HEK293 (cell line): ENCODE measurements around the gene MYO1E.

ENCODE experiments used
- CTCF ChIP-seq: fragments of 450-650 bp; formaldehyde crosslinking; IDR thresholded peaks from 2 replicates; pipeline ENCODE4 v1.5.1; 2016; ENCODE audit warnings: missing biosample characterization, missing genetic modification characterization
- MZF1 ChIP-seq: fragments of 450-650 bp; formaldehyde crosslinking; IDR thresholded peaks from 2 replicates; pipeline ENCODE4 v1.5.1; 2017; ENCODE audit warnings: missing biosample characterization, missing genetic modification characterization, borderline replicate concordance
- SALL2 ChIP-seq: fragments of 450-650 bp; formaldehyde crosslinking; IDR thresholded peaks from 2 replicates; pipeline ENCODE4 v1.5.0; 2017; ENCODE audit warnings: missing biosample characterization, mild to moderate bottlenecking, missing genetic modification characterization, borderline replicate concordance
- YY1 ChIP-seq: fragments of 450-650 bp; formaldehyde crosslinking; IDR thresholded peaks from 2 replicates; pipeline ENCODE4 v1.5.1; 2018; ENCODE audit warnings: missing biosample characterization, missing genetic modification characterization
- ZNF133 ChIP-seq: fragments of 450-650 bp; formaldehyde crosslinking; IDR thresholded peaks from 2 replicates; pipeline ENCODE4 v1.5.1; 2016; ENCODE audit warnings: missing biosample characterization, missing genetic modification characterization
- ZNF146 ChIP-seq: fragments of 450-650 bp; formaldehyde crosslinking; IDR thresholded peaks from 2 replicates; pipeline ENCODE4 v1.5.1; 2016; ENCODE audit warnings: missing biosample characterization, missing genetic modification characterization
- ZNF18 ChIP-seq: fragments of 450-650 bp; formaldehyde crosslinking; IDR thresholded peaks from 2 replicates; pipeline ENCODE4 v1.5.1; 2016; ENCODE audit warnings: missing biosample characterization, missing genetic modification characterization
- ZNF239 ChIP-seq: fragments of 450-650 bp; formaldehyde crosslinking; IDR thresholded peaks from 2 replicates; pipeline ENCODE4 v1.5.1; 2016; ENCODE audit warnings: missing biosample characterization, missing genetic modification characterization
- ZNF311 ChIP-seq: fragments of 450-650 bp; formaldehyde crosslinking; IDR thresholded peaks from 2 replicates; pipeline ENCODE4 v1.5.1; 2017; ENCODE audit warnings: missing biosample characterization, missing genetic modification characterization, borderline replicate concordance
- ZNF324 ChIP-seq: fragments of 450-650 bp; formaldehyde crosslinking; IDR thresholded peaks from 2 replicates; pipeline ENCODE4 v1.5.1; 2016; ENCODE audit warnings: missing biosample characterization, missing genetic modification characterization
- ZNF530 ChIP-seq: fragments of 450-650 bp; formaldehyde crosslinking; IDR thresholded peaks from 2 replicates; pipeline ENCODE4 v1.5.1; 2016; ENCODE audit warnings: low read depth, missing biosample characterization, missing genetic modification characterization
- ZNF76 ChIP-seq: fragments of 450-650 bp; formaldehyde crosslinking; IDR thresholded peaks from 2 replicates; pipeline ENCODE4; 2016; ENCODE audit warnings: low read depth, missing biosample characterization, missing genetic modification characterization, borderline replicate concordance
- ZSCAN23 ChIP-seq: fragments of 450-650 bp; formaldehyde crosslinking; IDR thresholded peaks from 2 replicates; pipeline ENCODE4 v1.5.1; 2016; ENCODE audit warnings: missing biosample characterization, missing genetic modification characterization
- TF ChIP-seq, protein P1 (sequence below): fragments of 450-650 bp; IDR thresholded peaks from 2 replicates; pipeline ENCODE4 v1.5.1; 2018; ENCODE audit warnings: missing biosample characterization, mild to moderate bottlenecking, missing genetic modification characterization

DNA sequence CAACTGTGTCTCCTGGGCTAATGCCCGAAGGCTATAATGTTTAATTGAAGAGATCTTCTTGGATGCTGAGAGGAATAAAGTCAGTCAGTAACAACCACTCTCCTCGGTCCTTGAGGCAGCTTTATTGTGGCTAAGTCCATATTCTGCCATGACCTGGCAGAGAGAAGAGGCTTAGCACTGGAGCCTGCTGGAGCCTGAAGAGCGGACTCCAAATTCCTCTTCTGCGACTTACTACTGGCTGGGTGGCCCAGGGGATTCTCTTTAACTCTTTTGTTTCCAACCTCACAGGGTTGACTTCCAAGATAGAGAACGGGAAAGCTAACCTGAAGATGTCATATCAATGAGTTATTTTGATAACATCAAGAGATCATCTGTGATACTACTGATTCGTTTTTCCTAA lies 71.1 kb downstream of the MYO1E start:
- no peak for TF ChIP-seq CTCF (tag by site-specific recombination)
- no peak for TF ChIP-seq ZNF311 (tag by site-specific recombination)
- no peak for TF ChIP-seq ZNF530 (tag by site-specific recombination)
- TF ChIP-seq SALL2 (tag by site-specific recombination): no peak
- no peak for TF ChIP-seq ZSCAN23 (tag by site-specific recombination)
- TF ChIP-seq, protein P1, sequence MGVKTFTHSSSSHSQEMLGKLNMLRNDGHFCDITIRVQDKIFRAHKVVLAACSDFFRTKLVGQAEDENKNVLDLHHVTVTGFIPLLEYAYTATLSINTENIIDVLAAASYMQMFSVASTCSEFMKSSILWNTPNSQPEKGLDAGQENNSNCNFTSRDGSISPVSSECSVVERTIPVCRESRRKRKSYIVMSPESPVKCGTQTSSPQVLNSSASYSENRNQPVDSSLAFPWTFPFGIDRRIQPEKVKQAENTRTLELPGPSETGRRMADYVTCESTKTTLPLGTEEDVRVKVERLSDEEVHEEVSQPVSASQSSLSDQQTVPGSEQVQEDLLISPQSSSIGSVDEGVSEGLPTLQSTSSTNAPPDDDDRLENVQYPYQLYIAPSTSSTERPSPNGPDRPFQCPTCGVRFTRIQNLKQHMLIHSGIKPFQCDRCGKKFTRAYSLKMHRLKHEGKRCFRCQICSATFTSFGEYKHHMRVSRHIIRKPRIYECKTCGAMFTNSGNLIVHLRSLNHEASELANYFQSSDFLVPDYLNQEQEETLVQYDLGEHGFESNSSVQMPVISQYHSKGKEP (tag by site-specific recombination): no peak
- no peak for TF ChIP-seq ZNF18
- TF ChIP-seq MZF1 (tag by site-specific recombination): no peak
- TF ChIP-seq YY1 (tag by site-specific recombination): no peak
- no peak for TF ChIP-seq ZNF324 (tag by site-specific recombination)
- TF ChIP-seq ZNF146 (tag by site-specific recombination): no peak
- TF ChIP-seq ZNF76 (tag by site-specific recombination): no peak
- no peak for TF ChIP-seq ZNF239 (tag by site-specific recombination)
- no peak for TF ChIP-seq ZNF133 (tag by site-specific recombination)
